Left kidney (tissue), 2 donors: Measurements from ENCODE around the gene ARHGAP42. TPM values are rescaled to one million over a fixed set of nuclear protein-coding genes. Genes with fewer than 3 reads are reported as not detected.
"Not testable (repeated sequence)": the region's sequence is repeated elsewhere in the genome, so short reads cannot be mapped to it uniquely, and the experiment has no call there.

Experiments used
- DNase-seq: peaks from one replicate; pipeline ENCODE4 v3.0.0-alpha.2; 2013
- polyA plus RNA-seq: library from polyadenylated mRNA; unstranded; fragments of 120-200 nt; gene quantifications from one replicate; pipeline ENCODE4 v1.2.1, GENCODE V29; 2013; ENCODE audit not compliant: insufficient read length

The ARHGAP42 gene
- polyA plus RNA-seq, 1 donor = 35.3 TPM

DNA sequence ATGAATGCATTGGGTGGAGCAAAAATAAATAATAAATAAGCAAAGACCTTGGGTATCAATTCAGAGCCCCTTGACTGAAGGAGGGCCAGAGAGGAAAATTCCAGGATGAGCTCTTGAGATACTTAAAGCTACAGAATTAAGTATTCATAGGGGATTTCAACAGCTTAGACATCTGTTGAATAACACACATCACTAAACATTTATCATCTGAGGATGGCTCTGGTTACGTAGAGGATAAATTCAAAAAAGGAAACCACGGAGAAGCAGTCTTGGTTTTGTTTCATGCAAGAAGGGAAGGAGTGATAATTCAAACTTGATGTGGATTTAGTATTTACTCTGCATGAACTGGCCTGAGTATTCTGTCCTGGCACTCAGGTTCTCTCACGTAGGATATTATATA lies 29.8 kb downstream of the ARHGAP42 start:
- no peak for DNase-seq

DNA sequence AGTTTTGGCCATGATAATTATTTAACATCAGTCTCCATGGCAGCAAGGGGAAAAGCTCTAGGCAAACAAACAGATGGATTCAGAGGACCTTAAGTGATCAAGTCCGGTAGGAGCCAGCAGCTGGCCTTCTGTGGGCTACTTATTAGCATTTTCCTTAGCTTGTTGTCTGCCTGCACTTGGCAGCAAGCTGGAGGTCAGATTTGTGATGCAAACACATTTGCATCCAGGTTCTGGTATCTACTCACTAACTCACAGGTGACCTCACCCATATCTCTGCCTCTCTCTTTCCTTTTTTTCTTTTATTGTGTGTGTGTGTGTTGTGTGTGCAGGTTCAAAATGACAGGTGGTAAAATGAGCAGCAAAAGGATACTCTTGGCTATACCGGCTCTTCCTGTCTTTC lies 32.3 kb downstream of the ARHGAP42 start:
- DNase-seq = no peak

DNA sequence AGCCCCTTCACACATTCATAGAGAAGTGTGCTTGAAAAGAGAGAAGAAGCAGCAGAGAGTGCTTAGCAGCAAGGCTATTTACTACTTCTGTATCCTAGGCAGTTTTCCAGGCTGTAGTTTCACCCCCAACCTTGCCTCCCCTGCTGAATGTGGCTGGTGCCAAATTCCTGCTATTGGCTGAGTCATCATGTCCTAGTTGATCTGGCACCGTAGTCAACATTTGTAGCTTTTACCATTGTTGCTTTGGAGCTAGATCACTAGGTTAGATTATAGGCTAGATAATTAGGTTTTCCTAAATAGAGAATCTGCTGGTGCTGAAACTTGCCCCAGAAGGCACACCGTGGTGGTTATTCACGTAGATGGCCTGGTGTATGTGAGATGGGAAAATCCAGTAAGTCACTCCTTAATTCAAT lies 32.7 kb downstream of the ARHGAP42 start:
- no peak for DNase-seq

DNA sequence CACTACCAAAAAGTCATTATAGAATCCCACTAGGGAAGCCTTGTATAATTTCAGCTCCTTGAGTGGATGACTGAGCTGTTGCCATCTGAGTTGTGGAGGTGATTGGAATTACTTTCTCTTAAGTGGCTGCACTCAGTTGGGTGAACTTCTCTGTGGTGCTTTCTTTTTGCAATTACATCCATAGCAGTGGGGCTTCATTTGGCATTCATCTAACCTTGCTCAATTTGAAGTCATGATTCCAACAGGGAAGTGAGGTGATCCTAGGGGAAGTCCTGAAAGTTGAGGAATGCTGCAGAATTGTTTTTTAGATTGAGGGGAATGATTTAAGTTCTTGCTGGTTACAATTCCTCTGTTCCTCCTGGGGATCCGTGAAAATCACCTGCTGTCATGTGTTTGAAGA lies 39.6 kb downstream of the ARHGAP42 start:
- DNase-seq = no peak

DNA sequence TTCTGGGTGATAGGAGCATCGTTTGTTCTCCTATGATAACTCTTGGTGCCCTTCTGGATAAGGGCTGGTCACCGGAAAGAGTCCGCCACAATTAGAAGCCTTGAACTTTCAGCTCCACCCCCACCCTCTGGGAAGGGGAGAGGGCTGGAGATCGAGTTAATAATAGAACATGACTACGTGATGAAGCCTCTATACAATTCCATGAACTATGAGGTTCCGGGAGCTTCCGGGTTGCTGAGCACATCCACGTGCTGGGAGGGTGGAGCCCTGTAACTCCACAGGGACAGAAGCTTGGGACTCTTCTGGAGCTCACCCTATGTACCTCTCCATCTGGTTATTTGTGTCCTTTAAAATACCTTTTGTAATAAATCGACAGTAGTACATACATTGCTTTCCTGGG lies 40.3 kb downstream of the ARHGAP42 start:
- no peak for DNase-seq

DNA sequence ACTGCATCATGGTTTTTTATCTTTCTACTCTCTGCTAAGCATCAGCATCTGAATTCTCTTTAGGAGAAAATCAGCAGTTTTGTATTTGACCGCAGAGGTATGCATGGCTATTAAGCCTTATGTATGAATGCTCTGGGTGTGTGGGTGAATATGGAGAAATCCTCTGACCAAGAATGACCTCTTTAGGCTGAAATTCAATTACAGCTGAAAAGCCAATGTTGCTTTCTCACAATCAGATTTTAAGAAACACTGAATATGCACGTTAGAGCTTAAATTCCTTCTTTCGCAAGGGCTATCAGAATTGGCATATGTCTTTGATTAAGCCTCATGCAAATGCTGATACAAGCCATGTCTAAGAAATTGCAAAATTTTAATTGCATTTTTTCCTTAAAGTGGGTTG lies 43.2 kb downstream of the ARHGAP42 start:
- DNase-seq = no peak

DNA sequence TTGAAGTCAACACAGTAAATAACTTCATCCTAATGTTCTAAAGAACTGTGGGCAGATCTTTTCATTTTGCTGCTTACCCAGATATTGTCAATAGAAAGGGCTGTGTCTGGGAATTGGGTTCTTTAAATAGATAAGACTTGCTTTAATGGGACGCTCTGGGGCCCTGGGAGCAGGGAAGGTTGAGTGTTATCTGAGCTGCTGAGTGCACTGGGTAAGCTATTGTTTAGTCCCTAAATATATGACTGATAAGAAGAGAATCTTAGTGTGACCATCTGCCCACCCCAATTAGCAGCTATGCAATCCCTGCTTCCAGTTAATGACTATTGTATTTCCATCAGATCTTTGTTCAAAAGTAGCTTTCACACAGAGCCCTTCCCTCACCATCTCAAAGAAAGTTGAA lies 44.4 kb downstream of the ARHGAP42 start:
- no peak for DNase-seq

DNA sequence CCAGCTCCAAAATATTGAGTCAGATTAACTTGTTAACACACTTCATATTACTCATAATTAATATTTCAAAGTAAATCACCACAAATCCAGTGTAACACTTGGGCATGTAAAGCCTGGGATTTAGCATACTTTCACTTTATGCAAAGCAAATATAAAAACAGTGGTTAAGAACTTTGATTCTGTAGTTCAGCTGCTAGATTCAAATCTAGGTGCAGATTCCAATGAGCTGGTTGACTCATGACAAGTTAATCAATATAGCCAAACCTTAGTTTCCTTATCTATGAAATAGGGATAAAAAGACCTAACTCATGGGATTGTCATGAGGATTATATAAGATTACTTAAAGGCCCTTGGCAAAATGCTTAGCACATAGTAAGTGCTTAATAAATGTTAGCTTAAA lies 45.9 kb downstream of the ARHGAP42 start:
- DNase-seq = no peak

DNA sequence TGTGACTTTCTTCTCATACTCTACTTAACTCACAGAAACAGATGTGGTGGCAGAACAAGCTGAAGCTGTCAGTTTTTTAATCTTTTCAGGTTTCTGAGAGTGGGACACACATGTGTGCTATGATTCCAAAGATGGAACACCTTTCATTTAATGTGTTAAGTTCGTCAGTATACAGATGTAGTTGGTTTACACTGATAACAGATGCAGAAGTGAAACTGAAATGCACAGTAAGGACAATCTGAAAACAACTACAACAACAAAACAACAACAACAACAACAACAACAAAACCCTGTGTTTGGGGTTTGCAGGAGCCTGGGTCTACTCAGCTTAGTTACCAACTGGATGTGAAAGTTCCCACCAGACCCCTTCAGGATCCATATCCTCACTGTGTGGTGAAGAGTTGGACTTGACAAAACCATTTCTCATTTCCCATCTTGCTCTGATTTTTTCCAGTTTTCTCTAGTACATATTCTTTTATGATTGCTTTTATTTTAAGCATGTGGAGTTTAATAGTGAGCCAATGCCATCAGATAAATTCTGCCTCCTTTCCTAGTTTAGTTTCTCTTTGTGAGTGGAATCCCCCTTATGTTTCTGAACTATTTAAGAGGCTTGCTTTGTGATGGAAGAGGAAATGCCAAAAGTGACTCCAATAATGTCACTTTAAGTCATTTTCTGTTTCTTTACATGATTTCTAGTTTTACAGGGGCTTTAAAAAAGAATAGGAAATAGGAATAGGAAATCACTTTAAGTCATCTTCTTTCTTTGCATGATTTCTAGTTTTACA lies 47.8 kb downstream of the ARHGAP42 start:
- DNase-seq = no peak

DNA sequence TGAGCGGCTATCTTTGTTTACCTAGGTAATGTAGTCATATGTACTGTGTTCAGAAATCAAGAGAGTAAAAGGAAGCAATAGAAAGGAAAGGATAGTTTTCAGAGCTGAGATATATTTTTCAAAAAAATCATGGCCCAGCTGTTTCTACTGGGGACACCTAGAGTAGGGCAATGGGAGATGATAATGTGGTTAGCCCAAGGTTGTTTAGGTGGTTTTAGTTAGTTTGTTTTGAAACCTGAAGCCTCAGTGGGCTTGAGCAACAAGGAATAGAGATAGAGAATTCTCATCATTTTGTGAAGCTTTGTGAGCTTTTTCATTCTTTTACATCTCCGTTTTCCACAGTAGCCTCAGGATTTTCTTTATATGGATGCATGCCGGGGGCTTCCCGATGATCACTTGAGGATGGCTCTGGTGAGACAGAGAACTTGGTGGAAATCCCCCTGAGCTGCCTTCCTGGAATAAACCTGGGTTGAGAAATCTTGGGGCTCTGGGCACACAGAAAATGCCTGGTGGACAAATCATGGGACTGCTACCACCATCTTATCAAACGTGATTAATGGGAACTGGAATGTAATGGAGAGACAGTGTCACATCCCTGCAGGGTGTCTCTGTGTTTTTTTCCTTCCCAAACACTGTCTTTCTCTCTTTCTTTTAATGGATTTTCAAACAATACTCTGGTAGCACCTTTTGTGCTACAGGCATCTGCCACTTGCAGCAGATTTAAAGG lies 49.0 kb downstream of the ARHGAP42 start:
- no peak for DNase-seq

DNA sequence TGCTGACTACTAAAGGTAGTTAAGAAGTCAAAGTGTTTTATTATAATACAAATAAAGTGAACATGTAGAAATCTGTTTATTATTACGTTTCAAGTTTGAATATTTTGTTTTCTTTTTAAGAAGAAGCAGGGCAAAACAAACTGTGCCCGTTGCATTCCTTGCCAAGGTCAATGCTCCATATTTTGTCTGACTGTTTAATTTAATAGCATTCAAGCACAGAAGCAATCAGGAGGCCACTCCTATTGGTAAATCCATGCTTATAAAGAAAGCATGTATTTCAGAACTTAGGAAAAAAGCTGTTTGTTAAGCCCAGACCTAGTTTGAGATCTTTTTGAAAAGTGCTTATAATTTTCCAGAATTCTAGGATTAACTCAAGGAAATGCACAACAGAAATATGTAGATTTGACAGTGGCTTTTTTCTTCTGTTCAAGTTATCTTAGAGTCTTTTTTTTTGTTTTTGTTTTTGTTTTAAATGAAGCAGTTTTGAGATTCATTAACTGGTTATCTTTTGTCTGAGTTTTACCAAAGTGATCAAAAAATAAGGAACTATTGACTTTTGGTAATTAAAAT lies 51.7 kb downstream of the ARHGAP42 start:
- DNase-seq = no peak

DNA sequence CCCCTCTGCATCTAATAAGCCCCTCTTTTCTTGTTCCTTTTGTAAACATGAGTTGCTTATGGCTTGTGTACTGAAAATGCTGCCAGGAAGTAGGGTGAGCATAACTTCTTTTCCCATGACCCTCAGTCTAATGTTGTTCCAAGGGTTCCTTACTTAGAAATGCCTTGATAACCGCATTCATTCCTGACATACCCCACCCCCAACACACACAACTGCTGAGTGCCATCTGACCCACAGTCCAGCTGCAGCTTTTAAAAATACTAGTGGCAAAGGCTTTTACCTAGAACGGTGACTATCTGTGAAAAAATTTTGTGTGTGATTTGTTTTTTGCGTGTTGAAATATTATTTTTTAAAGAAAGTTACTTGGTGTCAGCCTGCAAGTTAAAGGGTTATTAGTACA lies 52.6 kb downstream of the ARHGAP42 start:
- DNase-seq = peak; percentile 45

DNA sequence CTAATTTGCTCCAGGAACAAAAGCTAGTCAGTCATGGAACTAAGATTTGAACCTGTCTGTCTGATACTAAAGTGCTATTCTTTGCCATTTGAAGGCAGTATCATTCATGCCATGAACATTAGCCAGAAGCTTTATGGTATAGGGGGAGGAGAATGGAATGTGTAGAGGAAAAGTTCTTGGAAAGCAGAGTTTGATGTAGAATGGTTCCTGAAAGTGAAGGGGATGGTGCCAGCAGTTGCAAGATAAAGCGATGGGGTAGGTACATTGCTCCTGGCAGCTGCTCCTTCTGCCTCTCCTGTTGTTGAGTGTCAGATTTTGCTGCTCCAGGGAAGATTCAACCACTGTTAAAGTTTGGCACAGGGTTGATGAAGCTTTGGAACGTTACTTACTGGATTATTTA lies 53.4 kb downstream of the ARHGAP42 start:
- DNase-seq = no peak

DNA sequence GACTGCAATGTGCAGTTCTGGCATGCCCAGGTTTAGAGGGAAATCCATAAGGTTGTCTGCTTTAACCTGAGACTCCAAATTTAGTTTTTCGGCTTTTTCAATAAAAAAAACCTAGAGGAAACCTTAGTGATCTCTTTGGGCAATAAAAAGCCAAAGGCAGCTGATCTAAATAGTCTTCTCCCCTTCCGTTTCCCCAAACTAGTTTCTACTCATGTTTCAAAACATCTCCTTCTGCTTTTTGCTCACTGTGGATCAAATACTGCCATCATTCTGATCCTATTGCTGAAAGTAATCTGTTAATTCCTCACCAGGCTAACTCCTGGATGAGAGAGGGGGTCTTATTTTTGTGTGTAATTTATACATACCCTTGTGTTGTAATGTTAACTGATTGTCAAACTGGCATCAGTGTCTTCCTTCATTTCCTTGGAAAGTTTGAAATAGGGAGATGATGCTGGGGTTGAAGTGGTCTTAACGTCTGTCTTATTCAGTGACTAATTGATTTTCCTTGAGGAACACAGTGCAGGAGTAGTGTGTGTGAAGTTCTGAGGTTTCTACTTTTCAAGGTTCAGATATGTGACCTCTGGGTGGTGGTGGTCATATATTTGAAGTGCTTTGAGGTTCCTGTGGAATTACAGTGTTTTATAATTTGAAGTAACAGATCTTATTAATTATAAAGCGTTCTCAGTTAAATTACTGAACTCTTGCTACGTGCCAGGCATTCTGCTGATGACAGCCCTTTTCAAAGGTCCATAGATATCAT lies 55.0 kb downstream of the ARHGAP42 start:
- no peak for DNase-seq

DNA sequence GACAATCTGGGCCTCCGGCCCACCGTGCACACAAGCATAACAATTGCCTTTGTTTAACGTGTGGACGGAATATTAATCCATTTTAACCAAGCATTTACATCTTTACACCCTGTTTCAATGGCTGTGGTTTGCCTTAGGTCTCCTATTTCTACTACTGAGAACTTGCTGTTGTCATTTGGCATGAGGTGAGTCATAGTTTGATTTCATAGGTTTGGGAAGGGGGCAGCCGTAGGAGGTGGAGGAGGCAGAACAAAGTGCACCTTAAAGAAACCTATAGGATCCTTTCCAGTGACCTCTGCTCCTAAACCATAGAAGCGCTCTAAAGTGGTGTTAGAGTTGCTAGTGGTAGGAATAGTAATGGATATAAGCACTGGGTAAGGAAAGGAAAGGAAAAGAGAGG lies 59.4 kb downstream of the ARHGAP42 start:
- DNase-seq = no peak

DNA sequence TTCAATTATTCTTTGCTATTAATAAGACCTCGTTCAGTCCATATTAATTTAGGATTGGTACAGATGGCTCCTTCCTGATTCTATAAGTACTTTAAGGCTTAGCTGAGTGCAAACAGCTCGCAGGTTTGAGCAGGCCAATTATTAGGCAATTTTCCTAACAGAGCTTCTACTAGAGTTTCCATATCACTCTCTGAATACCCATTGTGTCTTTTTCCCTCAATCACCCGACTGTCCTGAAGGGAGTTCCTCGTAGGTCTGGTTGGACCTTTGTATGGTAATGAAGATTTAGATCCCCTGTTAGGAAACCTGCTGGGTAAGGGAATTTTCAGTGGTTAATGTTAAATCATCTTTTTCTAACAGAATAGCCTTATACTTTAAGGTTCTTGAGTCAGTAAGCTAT lies 61.1 kb downstream of the ARHGAP42 start:
- no peak for DNase-seq

DNA sequence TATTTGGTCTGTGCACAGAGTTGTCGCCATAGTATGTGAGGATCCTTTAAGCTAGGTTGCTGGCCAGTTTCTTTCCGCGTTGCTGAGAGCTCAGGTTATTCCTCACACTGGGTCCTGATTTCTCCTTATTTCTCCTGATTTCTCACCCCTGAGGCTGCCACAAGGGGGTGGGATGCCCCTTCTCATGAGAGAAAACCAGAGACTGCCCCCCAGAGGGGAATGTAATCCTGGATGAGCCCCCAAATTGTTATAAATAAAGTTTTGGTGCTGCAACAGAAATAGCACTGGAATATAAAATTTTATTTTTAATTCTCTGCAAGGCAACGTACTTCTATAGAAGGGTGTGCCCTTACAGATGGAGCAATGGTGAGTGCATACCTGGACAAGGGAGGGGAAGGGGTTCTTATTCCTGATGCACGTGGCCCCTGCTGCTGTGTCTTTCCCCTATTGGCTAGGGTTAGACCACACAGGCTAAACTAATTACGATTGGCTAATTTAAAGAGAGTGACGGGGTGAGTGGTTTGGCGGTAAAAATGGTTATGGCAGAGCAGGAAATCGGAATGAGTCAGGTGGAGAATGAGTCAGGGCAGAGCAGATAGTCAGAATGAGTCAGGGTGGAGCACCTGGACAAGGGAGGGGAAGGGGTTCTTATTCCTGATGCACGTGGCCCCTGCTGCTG lies 62.9 kb downstream of the ARHGAP42 start:
- DNase-seq = not testable (repeated sequence)

DNA sequence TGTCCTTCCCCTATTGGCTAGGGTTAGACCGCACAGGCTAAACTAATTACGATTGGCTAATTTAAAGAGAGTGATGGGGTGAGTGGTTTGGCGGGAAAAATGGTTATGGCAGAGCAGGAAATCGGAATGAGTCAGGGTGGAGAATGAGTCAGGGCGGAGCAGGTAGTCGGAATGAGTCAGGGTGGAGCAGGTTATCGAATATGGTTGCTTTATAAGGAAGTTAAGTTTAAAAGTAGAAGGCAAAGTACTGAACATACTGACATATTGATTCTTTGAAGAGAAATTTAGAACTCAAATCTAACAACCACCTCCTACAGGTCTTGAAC lies 63.4 kb downstream of the ARHGAP42 start:
- DNase-seq = not testable (repeated sequence)

DNA sequence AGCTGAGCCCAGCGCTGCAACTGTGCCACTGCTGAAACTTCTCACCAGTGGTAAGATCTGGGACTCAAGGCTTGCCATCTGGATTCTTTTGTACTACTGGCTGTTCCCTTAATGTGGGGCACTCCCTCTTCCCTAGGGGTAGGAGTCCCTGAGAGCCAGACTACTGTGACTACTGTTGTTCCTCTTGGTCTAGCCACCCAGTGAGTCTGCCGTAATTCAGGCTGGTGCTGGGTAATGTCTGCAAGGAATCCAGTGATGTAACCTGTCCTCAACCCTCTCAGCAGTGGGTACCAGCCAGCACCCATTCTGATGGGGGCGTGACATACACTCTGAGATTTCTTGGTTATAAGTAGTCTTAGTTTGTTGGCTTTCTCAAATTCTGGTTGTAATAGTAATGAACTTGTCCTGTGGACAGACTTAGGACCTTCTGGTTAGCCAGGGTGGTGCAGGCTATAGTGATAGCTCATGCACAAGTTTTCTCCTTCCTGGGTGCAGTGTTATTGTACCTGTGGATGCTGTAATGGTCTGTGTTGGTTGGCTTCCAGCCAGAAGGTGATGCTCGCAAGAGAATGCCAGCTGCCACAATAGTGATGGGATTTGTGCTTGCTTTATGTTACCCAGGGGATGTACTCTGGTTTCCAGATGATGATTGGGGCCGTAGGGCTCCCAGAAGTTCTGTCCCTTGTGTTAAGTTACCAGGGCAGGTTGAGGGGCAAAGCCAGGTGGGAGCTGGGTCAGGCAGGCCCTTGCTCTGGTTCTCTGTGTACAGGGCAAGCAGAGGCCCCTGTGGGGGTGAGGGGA lies 65.5 kb downstream of the ARHGAP42 start:
- DNase-seq = no peak

DNA sequence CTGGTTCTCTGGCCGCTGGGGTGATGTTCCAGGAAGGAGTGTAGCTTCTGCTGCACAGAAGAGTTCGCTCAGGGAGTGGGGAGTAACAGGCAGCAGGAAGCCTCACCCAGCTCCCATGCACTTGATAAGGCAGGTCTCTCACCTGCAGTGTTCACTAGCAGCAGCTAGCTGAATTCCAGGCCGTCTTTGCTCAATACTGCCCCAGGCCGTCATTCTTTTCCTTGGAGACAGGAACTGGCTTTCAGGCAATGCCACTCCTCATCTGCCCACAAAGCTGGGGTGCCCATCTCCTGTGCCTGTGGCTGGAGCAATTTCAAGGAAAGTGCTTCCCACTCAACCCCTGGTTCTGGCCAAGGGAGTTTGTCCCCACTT lies 66.1 kb downstream of the ARHGAP42 start:
- DNase-seq = no peak

DNA sequence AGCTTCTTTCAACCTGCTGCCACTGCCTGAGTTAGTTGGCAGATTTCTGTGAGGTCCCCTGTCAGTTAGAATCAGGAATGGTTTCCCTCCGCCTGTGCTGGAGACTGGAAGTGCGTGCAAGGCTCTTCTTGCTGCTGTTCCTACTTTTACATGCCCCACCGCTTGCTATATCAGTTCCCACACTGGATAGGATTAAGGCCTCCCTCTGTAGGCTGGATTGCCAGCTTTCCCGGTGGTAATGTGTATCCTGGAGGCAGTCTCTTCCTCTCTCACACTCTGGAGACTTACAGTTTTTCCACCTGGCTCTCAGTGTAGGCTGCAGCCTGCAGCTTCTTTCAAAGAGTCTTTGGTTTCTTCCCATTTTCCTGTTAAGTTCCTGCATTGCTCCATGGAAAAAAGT lies 66.5 kb downstream of the ARHGAP42 start:
- DNase-seq = no peak
